Activated CD8-positive, alpha-beta memory T cell treated with anti-CD3 and anti-CD28 coated beads for 4 hours (primary cell): Measurements from ENCODE around the gene RAB33A.
"Not testable (repeated sequence)": the region's sequence is repeated elsewhere in the genome, so short reads cannot be mapped to it uniquely, and the experiment has no call there.

ENCODE experiments used
- DNase-seq, 2 donors: peaks; one replicate each; pipeline ENCODE4 v3.0.0-alpha.2; 2020; ENCODE audit warnings: low read depth in 2 of 2

The RAB33A gene

GRCh38 chrX:130172127-130172845, 524 bp downstream of the RAB33A start:
- DNase-seq: no peak

GRCh38 chrX:130173190-130173895, 1.6 kb downstream of the RAB33A start:
- no peak for DNase-seq

- DNase-seq: no peak
Observed at GRCh38 chrX:130174045-130174704, 2.4 kb downstream of the RAB33A start.

- no peak for DNase-seq
Observed at GRCh38 chrX:130174937-130175336, 3.2 kb downstream of the RAB33A start.

- DNase-seq: no peak
Observed at GRCh38 chrX:130176354-130176776, 4.6 kb downstream of the RAB33A start.

GRCh38 chrX:130176942-130177341, 5.2 kb downstream of the RAB33A start:
- DNase-seq: no peak

- DNase-seq: no peak
Observed at GRCh38 chrX:130179170-130179569, 7.4 kb downstream of the RAB33A start.

- no peak for DNase-seq
Observed at GRCh38 chrX:130179579-130180215, 7.9 kb downstream of the RAB33A start.

GRCh38 chrX:130184168-130184567, 12.4 kb downstream of the RAB33A start:
- no peak for DNase-seq

GRCh38 chrX:130184857-130185256, 13.1 kb downstream of the RAB33A start:
- DNase-seq: no peak

GRCh38 chrX:130186651-130187050, 14.9 kb downstream of the RAB33A start:
- DNase-seq: no peak

- no peak for DNase-seq
Observed at GRCh38 chrX:130190801-130191200, 19.0 kb downstream of the RAB33A start.

GRCh38 chrX:130196466-130196865, 24.7 kb downstream of the RAB33A start:
- no peak for DNase-seq

GRCh38 chrX:130197464-130197863, 25.7 kb downstream of the RAB33A start:
- DNase-seq: no peak

- no peak for DNase-seq
Observed at GRCh38 chrX:130204647-130205046, 32.9 kb downstream of the RAB33A start.

GRCh38 chrX:130211415-130212186, 39.8 kb downstream of the RAB33A start:
- no peak for DNase-seq

GRCh38 chrX:130212371-130212770, 40.6 kb downstream of the RAB33A start:
- DNase-seq: no peak

GRCh38 chrX:130213376-130213775, 41.6 kb downstream of the RAB33A start:
- DNase-seq: no peak

- DNase-seq: no peak
Observed at GRCh38 chrX:130216320-130216719, 44.6 kb downstream of the RAB33A start.

GRCh38 chrX:130224810-130225209, 53.0 kb downstream of the RAB33A start:
- DNase-seq: no peak

GRCh38 chrX:130228871-130229270, 57.1 kb downstream of the RAB33A start:
- DNase-seq: no peak

- not testable (repeated sequence) for DNase-seq
Observed at GRCh38 chrX:130231184-130231583, 59.4 kb downstream of the RAB33A start.
